WI38 (cell line): ENCODE data around the gene CTNND1.
"Not testable (repeated sequence)": the region's sequence is repeated elsewhere in the genome, so short reads cannot be mapped to it uniquely, and the experiment has no call there.

ENCODE experiments used
- H3K4me3 ChIP-seq: 2 replicates; pipeline ENCODE4 v1.5.1; 2011; ENCODE audit warnings: low read depth, mild to moderate bottlenecking, control low read depth, low read length
- TF ChIP-seq, protein P1 (sequence below): IDR thresholded peaks from 2 replicates; pipeline ENCODE4 v1.5.1; 2012; ENCODE audit warnings: low read depth, mild to moderate bottlenecking, control low read depth, low read length

Gene CTNND1

DNA sequence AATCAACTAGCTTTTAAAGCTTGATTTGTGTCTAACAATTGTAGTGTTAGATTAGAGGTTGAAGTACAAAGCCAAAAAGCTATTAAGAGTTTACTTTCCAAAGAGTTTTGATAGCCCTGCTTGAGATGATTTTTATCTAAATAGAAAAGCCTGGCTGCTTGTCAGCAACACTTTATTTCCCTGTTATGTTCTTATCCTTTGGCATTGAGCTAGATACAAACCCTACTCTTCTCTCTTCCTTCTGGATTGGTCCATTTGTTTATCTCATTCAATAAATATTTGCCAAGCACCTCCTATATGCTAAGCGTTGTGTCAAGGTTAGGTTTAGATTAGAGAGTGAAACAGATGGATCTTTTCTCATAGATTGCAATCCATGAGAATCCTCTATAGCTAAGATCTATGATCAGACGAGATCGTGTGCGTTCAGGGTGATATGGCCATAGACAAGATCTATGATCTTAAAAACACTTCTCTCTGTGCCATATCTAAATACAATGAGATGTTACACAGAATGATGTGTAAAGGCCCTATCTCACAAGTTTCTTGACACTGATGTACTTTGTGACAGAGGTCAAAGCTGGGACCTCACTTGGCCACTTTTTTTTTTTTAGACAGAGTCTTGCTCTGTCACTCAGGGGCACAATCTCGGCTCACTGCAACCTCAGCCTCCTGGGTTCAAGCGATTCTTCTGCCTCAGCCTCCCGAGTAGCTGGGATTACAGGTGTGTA, 57.8 kb downstream of the CTNND1 start:
- TF ChIP-seq, protein P1, sequence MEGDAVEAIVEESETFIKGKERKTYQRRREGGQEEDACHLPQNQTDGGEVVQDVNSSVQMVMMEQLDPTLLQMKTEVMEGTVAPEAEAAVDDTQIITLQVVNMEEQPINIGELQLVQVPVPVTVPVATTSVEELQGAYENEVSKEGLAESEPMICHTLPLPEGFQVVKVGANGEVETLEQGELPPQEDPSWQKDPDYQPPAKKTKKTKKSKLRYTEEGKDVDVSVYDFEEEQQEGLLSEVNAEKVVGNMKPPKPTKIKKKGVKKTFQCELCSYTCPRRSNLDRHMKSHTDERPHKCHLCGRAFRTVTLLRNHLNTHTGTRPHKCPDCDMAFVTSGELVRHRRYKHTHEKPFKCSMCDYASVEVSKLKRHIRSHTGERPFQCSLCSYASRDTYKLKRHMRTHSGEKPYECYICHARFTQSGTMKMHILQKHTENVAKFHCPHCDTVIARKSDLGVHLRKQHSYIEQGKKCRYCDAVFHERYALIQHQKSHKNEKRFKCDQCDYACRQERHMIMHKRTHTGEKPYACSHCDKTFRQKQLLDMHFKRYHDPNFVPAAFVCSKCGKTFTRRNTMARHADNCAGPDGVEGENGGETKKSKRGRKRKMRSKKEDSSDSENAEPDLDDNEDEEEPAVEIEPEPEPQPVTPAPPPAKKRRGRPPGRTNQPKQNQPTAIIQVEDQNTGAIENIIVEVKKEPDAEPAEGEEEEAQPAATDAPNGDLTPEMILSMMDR: no peak

DNA sequence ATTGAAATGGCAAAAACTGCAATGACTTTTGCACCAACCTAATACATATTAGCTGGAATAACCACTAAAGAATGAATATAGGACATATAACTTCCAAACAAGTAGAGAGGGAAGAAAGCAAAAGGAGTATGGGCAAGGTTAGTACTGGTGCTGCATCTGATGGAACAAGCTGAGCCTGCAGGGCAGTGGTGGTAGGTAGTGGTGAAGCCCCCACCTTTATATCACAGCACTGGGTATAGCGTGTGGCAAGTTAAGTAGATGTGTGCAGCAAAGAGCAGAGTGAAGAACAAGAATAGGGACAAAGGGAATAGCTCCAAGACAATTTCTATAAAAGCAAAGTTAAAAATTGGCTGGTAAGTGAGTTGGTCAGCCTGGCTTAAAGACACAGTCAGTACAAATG, 62.3 kb downstream of the CTNND1 start:
- TF ChIP-seq, protein P1: no peak

More for the DNA sequence above, 57.8 kb downstream of the CTNND1 start:
- no peak overlapping the region for H3K4me3 ChIP-seq

DNA sequence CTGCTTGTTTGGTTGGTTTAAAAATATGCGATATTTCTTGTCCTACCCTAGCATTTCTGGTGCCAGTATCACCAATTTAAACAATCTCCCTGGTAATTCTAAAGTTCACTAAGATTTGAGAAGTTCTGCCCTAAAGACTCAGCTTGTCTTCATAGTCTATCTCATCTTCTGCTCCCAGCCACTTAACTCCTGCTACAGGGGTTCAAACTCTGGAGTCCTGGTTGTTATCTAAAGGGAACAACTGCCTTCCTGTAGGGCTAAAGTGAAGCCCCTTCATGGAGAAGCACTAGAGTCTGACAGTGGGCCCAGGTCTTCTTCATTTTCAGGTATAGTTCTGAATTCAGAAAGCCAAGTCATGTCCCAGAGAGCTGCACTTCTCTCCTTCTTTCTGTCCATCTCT, 73.2 kb downstream of the CTNND1 start:
- H3K4me3 ChIP-seq: no peak overlapping the region
- TF ChIP-seq, protein P1: no peak

More for the DNA sequence above, 62.3 kb downstream of the CTNND1 start:
- H3K4me3 ChIP-seq: no peak overlapping the region

DNA sequence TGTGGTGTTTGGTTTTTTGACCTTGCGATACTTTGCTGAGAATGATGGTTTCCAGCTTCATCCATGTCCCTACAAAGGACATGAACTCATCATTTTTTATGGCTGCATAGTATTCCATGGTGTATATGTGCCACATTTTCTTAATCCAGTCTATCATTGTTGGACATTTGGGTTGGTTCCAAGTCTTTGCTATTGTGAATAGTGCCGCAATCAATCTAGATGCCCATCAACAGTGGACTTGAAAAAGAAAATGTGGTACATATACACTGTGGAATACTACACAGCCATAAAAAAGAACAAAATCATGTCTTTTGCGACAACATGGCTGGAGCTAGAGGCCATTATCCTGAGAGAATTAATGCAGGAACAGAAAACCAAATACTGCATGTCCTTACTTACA, 77.0 kb downstream of the CTNND1 start:
- H3K4me3 ChIP-seq: not testable (repeated sequence)

DNA sequence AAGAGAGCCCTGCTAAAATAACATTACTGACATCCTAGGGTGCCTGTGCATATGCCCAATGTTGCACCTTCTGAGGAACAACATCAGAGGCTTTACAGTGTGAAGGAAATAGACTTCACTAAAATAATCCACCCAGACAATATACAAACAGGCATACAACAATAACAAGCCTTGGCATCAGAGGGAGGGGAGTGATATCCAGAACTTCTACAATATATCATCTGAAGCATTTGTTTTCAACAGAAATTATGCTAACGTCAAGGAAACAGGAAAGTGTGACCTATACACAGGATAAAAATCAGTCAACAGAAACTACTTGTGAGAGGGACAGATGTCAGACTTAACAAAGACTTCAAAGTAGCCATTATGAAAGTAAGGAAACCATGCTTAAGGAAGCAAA, 81.3 kb downstream of the CTNND1 start:
- TF ChIP-seq, protein P1: no peak

DNA sequence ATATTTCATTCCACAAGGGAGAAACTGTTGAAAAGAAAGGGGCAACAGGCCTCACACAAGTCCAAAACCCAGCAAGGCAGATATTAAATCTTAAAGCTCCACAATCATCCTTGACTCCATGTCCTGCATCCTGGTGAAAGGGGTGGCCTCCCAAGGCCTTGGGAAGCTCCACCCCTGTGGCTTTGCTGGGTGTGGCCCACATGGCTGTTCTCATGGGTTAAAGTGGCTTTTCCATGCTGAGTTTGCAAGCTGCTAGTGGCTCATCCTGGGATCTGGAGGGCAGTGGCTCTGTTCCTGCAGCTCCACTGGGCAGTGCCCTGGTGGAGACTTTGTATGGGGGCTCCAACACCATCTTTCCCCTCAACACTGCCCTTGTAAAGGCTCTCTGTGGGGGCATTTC, 106.4 kb downstream of the CTNND1 start:
- TF ChIP-seq, protein P1: no peak

More for the DNA sequence above, 81.3 kb downstream of the CTNND1 start:
- no peak overlapping the region for H3K4me3 ChIP-seq

DNA sequence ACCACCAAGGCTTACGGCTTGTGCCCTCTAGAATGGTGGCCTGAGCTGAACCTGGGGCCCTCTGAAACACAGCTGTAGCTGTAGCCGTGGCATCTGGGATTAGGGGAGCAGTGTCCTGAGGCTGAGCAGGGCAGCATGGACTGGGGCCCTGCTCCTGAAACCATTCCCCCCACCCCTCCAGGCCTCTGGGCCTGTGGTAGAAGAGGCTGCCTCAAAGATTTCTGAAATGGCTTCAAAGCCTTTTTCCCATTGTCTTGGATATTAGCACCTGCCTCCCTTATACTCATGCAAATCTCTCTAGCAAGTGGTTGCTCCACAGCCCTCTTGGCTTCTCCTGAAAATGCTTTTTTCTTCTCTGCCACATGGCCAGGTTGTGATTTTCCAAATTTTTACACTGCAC, 106.9 kb downstream of the CTNND1 start:
- no peak overlapping the region for H3K4me3 ChIP-seq
- TF ChIP-seq, protein P1: no peak

More for the DNA sequence above, 106.4 kb downstream of the CTNND1 start:
- H3K4me3 ChIP-seq: no peak overlapping the region
